ENCODE results near the gene FFAR1. TPM values are rescaled to one million over a fixed set of nuclear protein-coding genes. Genes with fewer than 3 reads are reported as not detected.

The FFAR1 gene
- total and polyA plus RNA-seq, 2 experiments from 2014 or later, result not detected

DNA sequence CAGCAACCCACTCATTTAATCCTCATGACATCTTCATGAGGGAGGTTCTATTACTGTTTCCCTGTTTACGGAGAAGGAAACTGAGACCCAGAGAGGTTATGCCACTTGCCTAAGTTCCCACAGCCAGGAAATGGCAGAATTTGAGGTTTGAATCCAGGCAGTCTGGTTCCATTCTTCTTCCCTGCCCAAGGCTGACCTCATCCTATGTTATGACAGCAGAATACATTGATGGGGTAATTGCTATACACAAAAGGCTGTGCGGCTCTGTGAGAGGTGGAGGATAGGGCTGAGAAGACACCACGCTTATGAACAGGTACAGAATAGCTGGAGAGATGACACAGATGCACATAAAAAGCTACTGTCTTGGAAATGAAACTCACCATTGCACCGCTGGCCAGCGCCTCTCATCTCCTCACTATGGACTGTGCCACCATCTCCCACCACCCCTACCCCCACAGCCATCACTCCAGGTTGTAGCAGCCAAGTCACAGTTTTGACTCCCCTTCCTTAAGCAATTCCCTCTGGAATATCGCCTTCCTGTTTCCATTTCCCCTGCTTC lies 44.3 kb upstream of the FFAR1 start:
- DNase-seq (ENCODE audit: low spot score), result no peak
- H3K9me2 ChIP-seq (replicated peaks; ENCODE audit: insufficient read depth), result no peaks in the 10 kb centered on the region
- H3K4me1 ChIP-seq (ENCODE audit: insufficient read depth), result peaks cover 8% of the 10 kb centered on the region
- H2AFZ ChIP-seq, result no peak overlapping the region
- 87% methylated on average over 6 of the region's 6 CpGs for whole genome bisulfite sequencing (ENCODE audit: low lambda C conversion rate, missing lambda C conversion rate)
- H3K36me3 ChIP-seq (replicated peaks; ENCODE audit: insufficient read depth, low read depth), result no peaks in the 10 kb centered on the region
- no peaks in the 10 kb centered on the region for H3K9me3 ChIP-seq (ENCODE audit: low read depth)
- no peak overlapping the region for H3K27ac ChIP-seq
- no peaks in the 10 kb centered on the region for H4K20me1 ChIP-seq (ENCODE audit: insufficient read depth, poor library complexity, severe bottlenecking)
- TF ChIP-seq, protein P1, sequence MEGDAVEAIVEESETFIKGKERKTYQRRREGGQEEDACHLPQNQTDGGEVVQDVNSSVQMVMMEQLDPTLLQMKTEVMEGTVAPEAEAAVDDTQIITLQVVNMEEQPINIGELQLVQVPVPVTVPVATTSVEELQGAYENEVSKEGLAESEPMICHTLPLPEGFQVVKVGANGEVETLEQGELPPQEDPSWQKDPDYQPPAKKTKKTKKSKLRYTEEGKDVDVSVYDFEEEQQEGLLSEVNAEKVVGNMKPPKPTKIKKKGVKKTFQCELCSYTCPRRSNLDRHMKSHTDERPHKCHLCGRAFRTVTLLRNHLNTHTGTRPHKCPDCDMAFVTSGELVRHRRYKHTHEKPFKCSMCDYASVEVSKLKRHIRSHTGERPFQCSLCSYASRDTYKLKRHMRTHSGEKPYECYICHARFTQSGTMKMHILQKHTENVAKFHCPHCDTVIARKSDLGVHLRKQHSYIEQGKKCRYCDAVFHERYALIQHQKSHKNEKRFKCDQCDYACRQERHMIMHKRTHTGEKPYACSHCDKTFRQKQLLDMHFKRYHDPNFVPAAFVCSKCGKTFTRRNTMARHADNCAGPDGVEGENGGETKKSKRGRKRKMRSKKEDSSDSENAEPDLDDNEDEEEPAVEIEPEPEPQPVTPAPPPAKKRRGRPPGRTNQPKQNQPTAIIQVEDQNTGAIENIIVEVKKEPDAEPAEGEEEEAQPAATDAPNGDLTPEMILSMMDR (IDR thresholded peaks at IDR 0.05; ENCODE audit: poor library complexity), result no peak
- TF ChIP-seq EZH2 (IDR thresholded peaks at IDR 0.05; ENCODE audit: borderline replicate concordance) (no peak), EZH2phosphoT487 (IDR thresholded peaks at IDR 0.05; ENCODE audit: low read depth, severe bottlenecking, unreplicated experiment) (no peak)
- no peak overlapping the region for H3K4me2 ChIP-seq
- no peaks in the 10 kb centered on the region for H3K27me3 ChIP-seq
- no peaks in the 10 kb centered on the region for H3K79me2 ChIP-seq
- no peak overlapping the region for H3K4me3 ChIP-seq

- Histone ChIP-seq H3K4me1 (ENCODE audit: insufficient read depth) (peaks cover 10% of the 10 kb centered on the region), H3K9me3 (ENCODE audit: low read depth) (no peaks in the 10 kb centered on the region), H3K4me2 (no peak overlapping the region), H4K20me1 (ENCODE audit: insufficient read depth, poor library complexity, severe bottlenecking) (no peaks in the 10 kb centered on the region), H3K79me2 (no peaks in the 10 kb centered on the region), H3K9me2 (replicated peaks; ENCODE audit: insufficient read depth) (no peaks in the 10 kb centered on the region), H3K27me3 (no peaks in the 10 kb centered on the region), H3K27ac (no peak overlapping the region), H3K4me3 (no peak overlapping the region), H3K36me3 (replicated peaks; ENCODE audit: insufficient read depth, low read depth) (no peaks in the 10 kb centered on the region), H2AFZ (no peak overlapping the region)
- no peak for DNase-seq (ENCODE audit: low spot score)
- TF ChIP-seq EZH2 (IDR thresholded peaks at IDR 0.05; ENCODE audit: borderline replicate concordance) (no peak), EZH2phosphoT487 (IDR thresholded peaks at IDR 0.05; ENCODE audit: low read depth, severe bottlenecking, unreplicated experiment) (no peak)
- TF ChIP-seq, protein P1 (IDR thresholded peaks at IDR 0.05; ENCODE audit: poor library complexity), result no peak
- WGBS (ENCODE audit: low lambda C conversion rate, missing lambda C conversion rate), result 86% methylated on average over 11 of the region's 11 CpGs
Measured at GRCh38 chr19:35304036-35304435, 43.7 kb upstream of the FFAR1 start.

GRCh38 chr19:35305181-35305580 lies 42.5 kb upstream of the FFAR1 start:
- Histone ChIP-seq H2AFZ (no peak overlapping the region), H3K27ac (no peak overlapping the region), H3K27me3 (no peaks in the 10 kb centered on the region), H3K9me2 (replicated peaks; ENCODE audit: insufficient read depth) (no peaks in the 10 kb centered on the region), H3K4me3 (no peak overlapping the region), H3K4me1 (ENCODE audit: insufficient read depth) (peaks cover 19% of the 10 kb centered on the region), H3K79me2 (no peaks in the 10 kb centered on the region), H3K36me3 (replicated peaks; ENCODE audit: insufficient read depth, low read depth) (no peaks in the 10 kb centered on the region), H3K4me2 (no peak overlapping the region), H3K9me3 (ENCODE audit: low read depth) (no peaks in the 10 kb centered on the region), H4K20me1 (ENCODE audit: insufficient read depth, poor library complexity, severe bottlenecking) (no peaks in the 10 kb centered on the region)
- TF ChIP-seq, protein P1 (IDR thresholded peaks at IDR 0.05; ENCODE audit: poor library complexity), result no peak
- no peak for TF ChIP-seq EZH2 (IDR thresholded peaks at IDR 0.05; ENCODE audit: borderline replicate concordance)
- TF ChIP-seq EZH2phosphoT487 (IDR thresholded peaks at IDR 0.05; ENCODE audit: low read depth, severe bottlenecking, unreplicated experiment), result no peak
- WGBS (ENCODE audit: low lambda C conversion rate, missing lambda C conversion rate), result 86% methylated on average over 6 of the region's 6 CpGs
- no peak for DNase-seq (ENCODE audit: low spot score)

All from hepatocyte (in vitro differentiated cells).